GM12878 (cell line): ENCODE measurements around the gene TRUB2.

Source experiments
- BHLHE40 ChIP-seq, 2 experiments: fragments of 450-650 bp in 1 of 2; IDR thresholded peaks; 2 replicates each; pipeline ENCODE4 v1.6.1; 2011 to 2017; ENCODE audit warnings: low read depth in 2 of 2, borderline replicate concordance in 1 of 2, improper control_type of control experiment in 1 of 2, low read length in 1 of 2, mild to moderate bottlenecking in 1 of 2
- CREM ChIP-seq: IDR thresholded peaks from 2 replicates; pipeline ENCODE4 v1.6.1; 2014; ENCODE audit warnings: antibody characterized with exemption, low read depth
- FOS ChIP-seq: IDR thresholded peaks from 3 replicates; pipeline ENCODE4 v1.6.1; 2011; ENCODE audit warnings: borderline replicate concordance; ENCODE audit not compliant: insufficient read length; ENCODE audit errors: extremely low read depth
- GABPA ChIP-seq: IDR thresholded peaks from 2 replicates; pipeline ENCODE4 v1.6.1; 2014; ENCODE audit warnings: antibody characterized with exemption, low read depth, mild to moderate bottlenecking, inconsistent platforms
- KDM1A ChIP-seq: fragments of 200-600 bp; sonication (generic); IDR thresholded peaks from 2 replicates; pipeline ENCODE4 v1.6.1; 2016; ENCODE audit warnings: borderline replicate concordance
- NRF1 ChIP-seq: conservative IDR thresholded peaks from 2 replicates; pipeline ENCODE4 v1.6.1; 2011; ENCODE audit warnings: mild to moderate bottlenecking, low read depth, low read length, improper control_type of control experiment
- POLR2A ChIP-seq: IDR thresholded peaks from 2 replicates; pipeline ENCODE4 v1.6.1; 2011; ENCODE audit warnings: low read depth, mild to moderate bottlenecking, low read length
- SIX5 ChIP-seq: IDR thresholded peaks from 2 replicates; pipeline ENCODE4 v1.6.1; 2011; ENCODE audit warnings: mild to moderate bottlenecking, low read depth, low read length, moderate library complexity; ENCODE audit not compliant: severe bottlenecking
- SP1 ChIP-seq: IDR thresholded peaks from one replicate; pipeline ENCODE4 v1.6.1; 2011; ENCODE audit warnings: low read depth, low read length
- STAT3 ChIP-seq: IDR thresholded peaks from 2 replicates; pipeline ENCODE4 v1.6.1; 2011; ENCODE audit warnings: low read depth, low read length, improper control_type of control experiment
- ZNF24 ChIP-seq: fragments of 450-650 bp; IDR thresholded peaks from 2 replicates; pipeline ENCODE4 v1.6.1; 2017; ENCODE audit warnings: antibody characterized with exemption, mild to moderate bottlenecking
- ZZZ3 ChIP-seq: IDR thresholded peaks from 2 replicates; pipeline ENCODE4 v1.6.1; 2011; ENCODE audit warnings: low read depth; ENCODE audit not compliant: control insufficient read depth, insufficient read length
- TF ChIP-seq, protein P1 (sequence below): fragments of 450-650 bp; formaldehyde crosslinking; IDR thresholded peaks from 2 replicates; pipeline ENCODE4 v1.4.0; 2022; ENCODE audit warnings: mild to moderate bottlenecking, moderate library complexity
- TF ChIP-seq, protein P2 (sequence below), 3 experiments: IDR thresholded peaks in 2 of 3; conservative IDR thresholded peaks in 1 of 3; 2 replicates each; pipeline ENCODE4 v1.5.1; 2011; ENCODE audit warnings: low read depth in 3 of 3, low read length in 3 of 3, mild to moderate bottlenecking in 3 of 3, control low read depth in 2 of 3, moderate library complexity in 2 of 3, inconsistent platforms in 1 of 3, mixed read lengths in 1 of 3; ENCODE audit not compliant: control insufficient read depth in 2 of 3, insufficient read depth in 1 of 3; ENCODE audit errors: extremely low read depth in 1 of 3

DNA sequence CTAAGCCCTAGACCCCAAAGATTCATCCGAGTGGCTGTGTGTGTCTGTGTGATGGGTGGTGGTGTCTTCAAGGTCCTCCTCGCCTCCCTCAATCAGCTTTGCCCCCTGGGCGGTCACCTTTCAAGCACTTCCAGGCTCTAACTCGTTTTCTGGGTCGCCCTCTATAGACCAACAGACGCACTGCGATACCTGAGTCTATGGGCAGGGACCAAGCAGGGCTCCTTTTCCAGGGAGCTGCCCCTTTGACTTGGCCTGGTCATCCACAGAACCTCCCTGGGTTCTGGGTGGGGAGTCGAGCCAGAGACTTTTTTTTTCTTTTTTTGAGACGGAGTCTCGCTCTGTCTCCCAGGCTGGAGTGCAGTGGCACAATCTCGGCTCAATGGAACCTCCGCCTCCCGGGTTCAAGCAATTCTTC lies 19.2 kb upstream of the TRUB2 start:
- TF ChIP-seq NRF1, result no peak
- TF ChIP-seq GABPA, result no peak
- no peak for TF ChIP-seq SIX5
- TF ChIP-seq POLR2A, result no peak
- TF ChIP-seq ZZZ3, result no peak
- no peak for TF ChIP-seq STAT3
- TF ChIP-seq, protein P1, sequence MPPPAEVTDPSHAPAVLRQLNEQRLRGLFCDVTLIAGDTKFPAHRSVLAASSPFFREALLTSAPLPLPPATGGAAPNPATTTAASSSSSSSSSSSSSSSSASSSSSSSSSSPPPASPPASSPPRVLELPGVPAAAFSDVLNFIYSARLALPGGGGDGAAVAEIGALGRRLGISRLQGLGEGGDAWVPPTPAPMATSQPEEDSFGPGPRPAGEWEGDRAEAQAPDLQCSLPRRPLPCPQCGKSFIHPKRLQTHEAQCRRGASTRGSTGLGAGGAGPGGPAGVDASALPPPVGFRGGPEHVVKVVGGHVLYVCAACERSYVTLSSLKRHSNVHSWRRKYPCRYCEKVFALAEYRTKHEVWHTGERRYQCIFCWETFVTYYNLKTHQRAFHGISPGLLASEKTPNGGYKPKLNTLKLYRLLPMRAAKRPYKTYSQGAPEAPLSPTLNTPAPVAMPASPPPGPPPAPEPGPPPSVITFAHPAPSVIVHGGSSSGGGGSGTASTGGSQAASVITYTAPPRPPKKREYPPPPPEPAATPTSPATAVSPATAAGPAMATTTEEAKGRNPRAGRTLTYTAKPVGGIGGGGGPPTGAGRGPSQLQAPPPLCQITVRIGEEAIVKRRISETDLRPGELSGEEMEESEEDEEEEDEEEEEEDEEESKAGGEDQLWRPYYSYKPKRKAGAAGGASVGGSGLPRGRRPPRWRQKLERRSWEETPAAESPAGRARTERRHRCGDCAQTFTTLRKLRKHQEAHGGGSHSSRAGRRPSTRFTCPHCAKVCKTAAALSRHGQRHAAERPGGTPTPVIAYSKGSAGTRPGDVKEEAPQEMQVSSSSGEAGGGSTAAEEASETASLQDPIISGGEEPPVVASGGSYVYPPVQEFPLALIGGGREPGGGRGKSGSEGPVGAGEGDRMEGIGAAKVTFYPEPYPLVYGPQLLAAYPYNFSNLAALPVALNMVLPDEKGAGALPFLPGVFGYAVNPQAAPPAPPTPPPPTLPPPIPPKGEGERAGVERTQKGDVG (CRISPR knock-in tag), result no peak
- TF ChIP-seq, protein P2, sequence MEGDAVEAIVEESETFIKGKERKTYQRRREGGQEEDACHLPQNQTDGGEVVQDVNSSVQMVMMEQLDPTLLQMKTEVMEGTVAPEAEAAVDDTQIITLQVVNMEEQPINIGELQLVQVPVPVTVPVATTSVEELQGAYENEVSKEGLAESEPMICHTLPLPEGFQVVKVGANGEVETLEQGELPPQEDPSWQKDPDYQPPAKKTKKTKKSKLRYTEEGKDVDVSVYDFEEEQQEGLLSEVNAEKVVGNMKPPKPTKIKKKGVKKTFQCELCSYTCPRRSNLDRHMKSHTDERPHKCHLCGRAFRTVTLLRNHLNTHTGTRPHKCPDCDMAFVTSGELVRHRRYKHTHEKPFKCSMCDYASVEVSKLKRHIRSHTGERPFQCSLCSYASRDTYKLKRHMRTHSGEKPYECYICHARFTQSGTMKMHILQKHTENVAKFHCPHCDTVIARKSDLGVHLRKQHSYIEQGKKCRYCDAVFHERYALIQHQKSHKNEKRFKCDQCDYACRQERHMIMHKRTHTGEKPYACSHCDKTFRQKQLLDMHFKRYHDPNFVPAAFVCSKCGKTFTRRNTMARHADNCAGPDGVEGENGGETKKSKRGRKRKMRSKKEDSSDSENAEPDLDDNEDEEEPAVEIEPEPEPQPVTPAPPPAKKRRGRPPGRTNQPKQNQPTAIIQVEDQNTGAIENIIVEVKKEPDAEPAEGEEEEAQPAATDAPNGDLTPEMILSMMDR (IDR thresholded peaks at IDR 0.05 in 2 of 3, conservative IDR thresholded peaks at IDR 0.05 in 1 of 3; ENCODE audit: control insufficient read depth in 2 of 3, extremely low read depth in 1 of 3, insufficient read depth in 1 of 3, low read depth in 3 of 3, low read length in 3 of 3), result peak; percentile 74 to 79 (median 77)
- TF ChIP-seq KDM1A, result no peak
- TF ChIP-seq ZNF24, result no peak
- TF ChIP-seq SP1, result no peak
- TF ChIP-seq FOS, result no peak
- no peak for TF ChIP-seq CREM
- no peak for TF ChIP-seq BHLHE40 (IDR thresholded peaks at IDR 0.05; ENCODE audit: borderline replicate concordance in 1 of 2, low read depth in 2 of 2, low read length in 1 of 2)
